Endothelial cell of umbilical vein (primary cell): ENCODE data around the gene TCF20. TPM values are rescaled to one million over a fixed set of nuclear protein-coding genes. Genes with fewer than 3 reads are reported as not detected.

Experiments
- BruUV-seq: library from RNA; stranded (reverse); fragments of 400-500 nt; replicated peaks from 2 replicates; lab custom pipeline; 2021; lab: Mats Ljungman, UMichigan
- CTCF ChIA-PET: fragments of 300-600, 350-600 bp; sonication (Branson Sonifier 250); formaldehyde crosslinking; loops from one replicate; lab custom pipeline; 2021; ENCODE audit warnings: antibody characterized with exemption, inconsistent platforms; lab: Charles Lee
- POLR2A ChIA-PET: fragments of 300-600, 350-600 bp; sonication (Branson Sonifier 250); formaldehyde crosslinking; loops from one replicate; lab custom pipeline; 2021; ENCODE audit warnings: antibody characterized with exemption, inconsistent platforms; lab: Charles Lee
- DNase-seq: peaks from one replicate; pipeline ENCODE4 v3.0.0-alpha.2; 2011; ENCODE audit warnings: low read depth, low spot score
- FAIRE-seq: peaks from 2 replicates; lab custom pipeline; 2011; peaks lifted over from hg19 to GRCh38; lab: Jason Lieb, UNC
- H2AFZ ChIP-seq: 2 replicates; pipeline ENCODE4 v1.6.0; 2012; ENCODE audit warnings: low read depth, low read length, control low read depth, inconsistent platforms
- H3K27ac ChIP-seq: 2 replicates; pipeline ENCODE4 v1.5.1; 2011; ENCODE audit warnings: low read depth, mild to moderate bottlenecking, control low read depth, low read length, moderate library complexity; ENCODE audit not compliant: insufficient read depth
- H3K27me3 ChIP-seq, 2 experiments: 2 replicates each; pipeline versions ENCODE4 v1.6.0 to v1.6.1; 2011; ENCODE audit warnings: low read length in 2 of 2, mixed read lengths in 1 of 2; ENCODE audit not compliant: control insufficient read depth in 2 of 2, insufficient read depth in 2 of 2
- H3K36me3 ChIP-seq, 2 experiments: 2 replicates in 1 of 2; 3 replicates in 1 of 2; pipeline ENCODE4 v1.5.1; 2011; ENCODE audit warnings: low read length in 2 of 2, mild to moderate bottlenecking in 1 of 2, moderate library complexity in 1 of 2; ENCODE audit not compliant: control insufficient read depth in 2 of 2, insufficient read depth in 2 of 2; ENCODE audit errors: extremely low read depth in 1 of 2
- H3K4me1 ChIP-seq: 3 replicates; pipeline ENCODE4 v1.5.1; 2011; ENCODE audit warnings: mild to moderate bottlenecking, low read length; ENCODE audit not compliant: control insufficient read depth, insufficient read depth; ENCODE audit errors: extremely low read depth
- H3K4me2 ChIP-seq: 2 replicates; pipeline ENCODE4 v1.6.1; 2011; ENCODE audit warnings: low read length, control low read depth, mixed read lengths; ENCODE audit not compliant: insufficient read depth
- H3K4me3 ChIP-seq, 3 experiments: fragments of 200-600 bp in 1 of 3; sonication (generic), shearing (Covaris generic) in 1 of 3; replicated peaks in 1 of 3; 2 replicates each; pipeline ENCODE4 v1.5.1; 2011 to 2016; ENCODE audit warnings: control low read depth in 3 of 3, low read length in 3 of 3, mild to moderate bottlenecking in 2 of 3, inconsistent platforms in 1 of 3, low read depth in 1 of 3, moderate library complexity in 1 of 3; ENCODE audit not compliant: insufficient read depth in 1 of 3
- H3K79me2 ChIP-seq: 2 replicates; pipeline ENCODE4 v1.6.0; 2012; ENCODE audit warnings: low read length, inconsistent platforms; ENCODE audit not compliant: control insufficient read depth, insufficient read depth
- H3K9ac ChIP-seq: replicated peaks from 2 replicates; pipeline ENCODE3; 2011; ENCODE audit warnings: low read length, control low read depth; ENCODE audit not compliant: insufficient read depth; ENCODE audit errors: extremely low read depth
- H3K9me1 ChIP-seq: replicated peaks from 3 replicates; pipeline ENCODE4 v1.6.0; 2011; ENCODE audit warnings: mild to moderate bottlenecking, low read length; ENCODE audit not compliant: control insufficient read depth, insufficient read depth; ENCODE audit errors: extremely low read depth
- H3K9me3 ChIP-seq: replicated peaks from 2 replicates; pipeline ENCODE4 v1.5.1; 2012; ENCODE audit warnings: low read length, inconsistent platforms; ENCODE audit not compliant: control insufficient read depth, insufficient read depth
- H4K20me1 ChIP-seq: replicated peaks from 2 replicates; pipeline ENCODE3; 2011; ENCODE audit warnings: mild to moderate bottlenecking, low read length; ENCODE audit not compliant: control insufficient read depth, insufficient read depth; ENCODE audit errors: extremely low read depth
- CTCF ChIP-seq, 2 donors: IDR thresholded peaks; 1 replicate in 1 of 2; 2 replicates in 1 of 2; pipeline ENCODE4 v1.5.1; 2011; ENCODE audit warnings: low read length in 2 of 2, mild to moderate bottlenecking in 2 of 2, moderate library complexity in 2 of 2, control low read depth in 1 of 2, inconsistent platforms in 1 of 2, low read depth in 1 of 2; ENCODE audit not compliant: insufficient read depth in 1 of 2; ENCODE audit errors: extremely low read depth in 1 of 2
- EZH2 ChIP-seq: IDR thresholded peaks from 2 replicates; pipeline ENCODE4 v1.6.1; 2012; ENCODE audit warnings: borderline replicate concordance, low read depth, mild to moderate bottlenecking, moderate library complexity, low read length, inconsistent platforms; ENCODE audit not compliant: severe bottlenecking
- FOS ChIP-seq: IDR thresholded peaks from 2 replicates; pipeline ENCODE4 v1.6.1; 2011; ENCODE audit warnings: mild to moderate bottlenecking, low read length, moderate library complexity, borderline replicate concordance; ENCODE audit not compliant: insufficient read depth
- GATA2 ChIP-seq: IDR thresholded peaks from 2 replicates; pipeline ENCODE4 v1.7.0; 2011; ENCODE audit warnings: low read depth, mild to moderate bottlenecking, moderate library complexity, mixed read lengths, low read length; ENCODE audit not compliant: insufficient read length, insufficient read depth
- JUN ChIP-seq: IDR thresholded peaks from 2 replicates; pipeline ENCODE4 v1.6.1; 2011; ENCODE audit warnings: borderline replicate concordance, low read depth; ENCODE audit not compliant: insufficient read length, insufficient read depth
- MAX ChIP-seq: IDR thresholded peaks from 2 replicates; pipeline ENCODE4 v1.6.1; 2011; ENCODE audit not compliant: insufficient read depth, insufficient read length
- MYC ChIP-seq: IDR thresholded peaks from one replicate; pipeline ENCODE4 v1.6.1; 2011; ENCODE audit warnings: mild to moderate bottlenecking, low read depth, low read length
- POLR2A ChIP-seq: IDR thresholded peaks from 2 replicates; pipeline ENCODE4 v1.6.1; 2012; ENCODE audit warnings: low read depth, mild to moderate bottlenecking, control low read depth, low read length
- POLR2AphosphoS5 ChIP-seq: IDR thresholded peaks from 2 replicates; pipeline ENCODE4 v1.6.1; 2012; ENCODE audit warnings: low read depth, mild to moderate bottlenecking, control low read depth, low read length, moderate library complexity; ENCODE audit not compliant: insufficient read depth
- dilution Hi-C: fragments of 300-500 bp; cut with MboI; formaldehyde crosslinking; loops from one replicate; pipeline ENCODE4 v1.15.0; 2019; ENCODE audit warnings: low sequenced_read_pairs; ENCODE audit not compliant: extremely low pct_ligation_motif_present
- intact Hi-C: fragments of 100-400 bp; cut with micrococcal nuclease; formaldehyde crosslinking; loops from one replicate; pipeline ENCODE4 v1.10.0; 2022
- polyA plus RNA-seq, 4 experiments: library from polyadenylated mRNA; depleted of rRNA in 3 of 4; stranded (reverse) in 3 of 4; unstranded in 1 of 4; fragments of >200 nt; gene quantifications; 2 replicates each; pipeline versions ENCODE4 v1.2.1 to v1.2.3, GENCODE V29; 2011 to 2012; ENCODE audit warnings: missing spikeins in 1 of 4
- total RNA-seq: library from RNA; stranded (reverse); gene quantifications from 2 replicates; pipeline ENCODE4 v1.2.3, GENCODE V29; 2021

Gene TCF20
- total and polyA plus RNA-seq, 2 donors (not counting 3 experiments of a cell fraction or from before 2014, with no cell fraction given): 11.2 to 36.7 TPM

- Histone ChIP-seq H3K27ac (no peak overlapping the region), H3K27me3 (peaks cover 0 to 3% of the 10 kb centered on the region in 2 experiments), H3K9ac (no peak overlapping the region), H3K9me1 (no peaks in the 10 kb centered on the region), H4K20me1 (no peaks in the 10 kb centered on the region), H3K4me1 (no peaks in the 10 kb centered on the region), H3K4me3 (no peak overlapping the region), H3K4me2 (no peak overlapping the region), H2AFZ (no peak overlapping the region), H3K79me2 (no peaks in the 10 kb centered on the region), H3K36me3 (no peaks in the 10 kb centered on the region), H3K9me3 (no peaks in the 10 kb centered on the region)
- ChIA-PET CTCF (no interaction called here), POLR2A (no interaction called here)
- TF ChIP-seq MAX: no peak
- TF ChIP-seq POLR2A: no peak
- TF ChIP-seq FOS: no peak
- TF ChIP-seq CTCF (IDR thresholded peaks at IDR 0.05; ENCODE audit: extremely low read depth in 1 of 2, insufficient read depth in 1 of 2, low read depth in 1 of 2, low read length in 2 of 2): no peak
- TF ChIP-seq JUN: no peak
- no peak for TF ChIP-seq EZH2
- TF ChIP-seq POLR2AphosphoS5: no peak
- no peak for TF ChIP-seq GATA2
- TF ChIP-seq MYC: no peak
- dilution Hi-C loops (no loop called here), intact Hi-C loops (no loop called here)
- no peak for DNase-seq
- no peak for FAIRE-seq
- no TSS peak for BruUV-seq
Measured at GRCh38 chr22:42309865-42310264, 39.4 kb upstream of the TCF20 start.
